ENCODE results near the gene AKAP1. TPM values are rescaled to one million over a fixed set of nuclear protein-coding genes. Genes with fewer than 3 reads are reported as not detected.

AKAP1 gene
- total and polyA plus RNA-seq, 2 donors (not counting 1 experiment from before 2014, with no cell fraction given): 20.1 to 26.6 TPM

DNA sequence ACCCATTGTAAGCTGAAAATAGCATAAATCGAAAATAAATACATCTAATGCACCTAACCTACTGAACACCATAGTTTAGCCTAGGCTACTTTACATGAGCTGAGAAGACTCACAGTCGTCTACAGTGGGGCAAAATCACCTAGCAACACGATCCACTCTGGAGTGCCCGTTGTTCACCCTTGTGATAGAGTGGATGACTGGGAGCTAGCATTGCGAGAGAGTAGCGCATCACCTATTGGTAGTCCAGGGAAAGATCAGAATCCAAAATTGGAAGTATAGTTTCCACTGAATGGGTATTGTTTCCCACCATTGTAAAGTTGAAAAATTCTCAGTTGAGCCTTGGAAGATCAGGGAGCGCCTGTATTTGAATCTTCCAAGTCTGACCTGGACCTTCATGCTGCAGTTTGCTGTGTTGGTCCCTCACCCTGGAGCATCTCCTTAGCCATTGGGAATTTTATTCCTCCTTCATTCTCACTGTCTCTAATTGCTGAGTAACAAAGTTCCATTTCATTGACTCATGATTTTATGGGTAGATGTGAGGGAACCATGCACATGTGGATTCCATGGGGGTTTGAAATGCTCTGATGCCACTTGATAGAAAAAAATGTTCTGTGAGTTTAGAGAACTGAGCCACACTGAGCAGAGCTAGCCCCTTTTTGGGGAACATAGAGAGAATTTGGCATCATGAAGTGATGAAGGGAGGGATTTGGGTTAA, 19.6 kb downstream of the AKAP1 start:
- ATAC-seq (ENCODE audit: low read depth): no peak
- no peak overlapping the region for H3K4me3 ChIP-seq (ENCODE audit: control extremely low read depth in 1 of 5, extremely low read depth in 1 of 5, insufficient read depth in 1 of 5, low read depth in 2 of 5, low read length in 4 of 5)
- H3K36me3 ChIP-seq (replicated peaks in 1 of 2; ENCODE audit: control extremely low read depth in 1 of 2, control insufficient read depth in 1 of 2, extremely low read depth in 1 of 2, insufficient read depth in 2 of 2, low read length in 1 of 2): peaks cover 0 to 13% of the 10 kb centered on the region in 2 experiments
- H3K27ac Mint-ChIP-seq: no peak overlapping the region
- WGBS (ENCODE audit: insufficient coverage): 100% methylated on average over 3 of the region's 7 CpGs
- POLR2A ChIA-PET: no interaction called here
- no peak for TF ChIP-seq EZH2 (IDR thresholded peaks at IDR 0.05; ENCODE audit: borderline replicate concordance, insufficient read depth, low read depth, low read length, poor library complexity, severe bottlenecking)
- TF ChIP-seq, protein P1, sequence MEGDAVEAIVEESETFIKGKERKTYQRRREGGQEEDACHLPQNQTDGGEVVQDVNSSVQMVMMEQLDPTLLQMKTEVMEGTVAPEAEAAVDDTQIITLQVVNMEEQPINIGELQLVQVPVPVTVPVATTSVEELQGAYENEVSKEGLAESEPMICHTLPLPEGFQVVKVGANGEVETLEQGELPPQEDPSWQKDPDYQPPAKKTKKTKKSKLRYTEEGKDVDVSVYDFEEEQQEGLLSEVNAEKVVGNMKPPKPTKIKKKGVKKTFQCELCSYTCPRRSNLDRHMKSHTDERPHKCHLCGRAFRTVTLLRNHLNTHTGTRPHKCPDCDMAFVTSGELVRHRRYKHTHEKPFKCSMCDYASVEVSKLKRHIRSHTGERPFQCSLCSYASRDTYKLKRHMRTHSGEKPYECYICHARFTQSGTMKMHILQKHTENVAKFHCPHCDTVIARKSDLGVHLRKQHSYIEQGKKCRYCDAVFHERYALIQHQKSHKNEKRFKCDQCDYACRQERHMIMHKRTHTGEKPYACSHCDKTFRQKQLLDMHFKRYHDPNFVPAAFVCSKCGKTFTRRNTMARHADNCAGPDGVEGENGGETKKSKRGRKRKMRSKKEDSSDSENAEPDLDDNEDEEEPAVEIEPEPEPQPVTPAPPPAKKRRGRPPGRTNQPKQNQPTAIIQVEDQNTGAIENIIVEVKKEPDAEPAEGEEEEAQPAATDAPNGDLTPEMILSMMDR (IDR thresholded peaks at IDR 0.05): no peak
- H3K4me1 Mint-ChIP-seq: peaks cover 18% of the 10 kb centered on the region
- no peaks in the 10 kb centered on the region for H3K27me3 ChIP-seq (replicated peaks in 1 of 4; ENCODE audit: control extremely low read depth in 1 of 4, control insufficient read depth in 3 of 4, insufficient read depth in 4 of 4, low read length in 3 of 4)
- H3K4me3 Mint-ChIP-seq: no peak overlapping the region
- H3K9me3 ChIP-seq (ENCODE audit: control extremely low read depth in 1 of 3, control insufficient read depth in 2 of 3, insufficient read depth in 1 of 3, low read length in 2 of 3): no peaks in the 10 kb centered on the region
- no peak overlapping the region for H3K4me2 ChIP-seq (replicated peaks; ENCODE audit: low read depth, low read length, poor library complexity, severe bottlenecking)
- no peaks in the 10 kb centered on the region for H3K9me3 Mint-ChIP-seq (ENCODE audit: insufficient read depth)
- H4K20me1 ChIP-seq (ENCODE audit: control insufficient read depth, insufficient read depth, low read length, poor library complexity, severe bottlenecking): peaks cover 35% of the 10 kb centered on the region
- intact Hi-C loops (cut with micrococcal nuclease): no loop called here
- H3K27ac ChIP-seq (ENCODE audit: low read length in 2 of 2): no peak overlapping the region
- peaks cover 50% of the 10 kb centered on the region for H3K79me2 ChIP-seq (ENCODE audit: control insufficient read depth, insufficient read depth, low read length)
- H3K4me1 ChIP-seq (ENCODE audit: control insufficient read depth in 2 of 2, insufficient read depth in 2 of 2, low read length in 2 of 2): peaks cover 13 to 15% of the 10 kb centered on the region in 2 donors
- CTCF ChIA-PET: no interaction called here
- no peak overlapping the region for H3K9ac ChIP-seq (ENCODE audit: low read length)
- no peaks in the 10 kb centered on the region for H3K27me3 Mint-ChIP-seq
- no peak overlapping the region for H2AFZ ChIP-seq (ENCODE audit: insufficient read depth, low read depth, low read length, poor library complexity, severe bottlenecking)
- DNase-seq: no peak

DNA sequence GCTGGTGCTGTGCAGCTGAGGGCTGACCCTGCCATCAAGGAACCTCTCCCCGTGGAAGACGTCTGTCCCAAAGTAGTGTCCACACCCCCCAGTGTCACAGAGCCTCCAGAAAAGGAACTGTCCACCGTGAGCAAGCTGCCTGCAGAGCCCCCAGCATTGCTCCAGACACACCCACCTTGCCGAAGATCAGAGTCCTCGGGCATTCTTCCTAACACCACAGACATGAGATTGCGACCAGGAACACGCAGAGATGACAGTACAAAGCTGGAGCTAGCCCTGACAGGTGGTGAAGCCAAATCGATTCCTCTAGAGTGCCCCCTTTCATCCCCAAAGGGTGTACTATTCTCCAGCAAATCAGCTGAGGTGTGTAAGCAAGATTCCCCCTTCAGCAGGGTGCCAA, 20.5 kb downstream of the AKAP1 start:
- no peak overlapping the region for H3K9ac ChIP-seq (ENCODE audit: low read length)
- H3K4me1 ChIP-seq (ENCODE audit: control insufficient read depth in 2 of 2, insufficient read depth in 2 of 2, low read length in 2 of 2): peaks cover 12 to 14% of the 10 kb centered on the region in 2 donors
- intact Hi-C loops (cut with micrococcal nuclease): no loop called here
- DNase-seq (no peak), ATAC-seq (ENCODE audit: low read depth) (no peak)
- Mint-ChIP-seq H3K4me3 (no peak overlapping the region), H3K9me3 (ENCODE audit: insufficient read depth) (no peaks in the 10 kb centered on the region), H3K27me3 (no peaks in the 10 kb centered on the region), H3K27ac (no peak overlapping the region), H3K4me1 (peaks cover 16% of the 10 kb centered on the region)
- H3K27ac ChIP-seq (ENCODE audit: low read length in 2 of 2): no peak overlapping the region
- no peak overlapping the region for H3K4me3 ChIP-seq (ENCODE audit: control extremely low read depth in 1 of 5, extremely low read depth in 1 of 5, insufficient read depth in 1 of 5, low read depth in 2 of 5, low read length in 4 of 5)
- CTCF ChIA-PET: interaction anchor here (0.8 kb wide), 1 partner anchor 9 kb away, joined by 3 read pairs; no protein-coding TSS in a partner anchor
- no peaks in the 10 kb centered on the region for H3K27me3 ChIP-seq (replicated peaks in 1 of 4; ENCODE audit: control extremely low read depth in 1 of 4, control insufficient read depth in 3 of 4, insufficient read depth in 4 of 4, low read length in 3 of 4)
- peaks cover 40% of the 10 kb centered on the region for H3K79me2 ChIP-seq (ENCODE audit: control insufficient read depth, insufficient read depth, low read length)
- no peaks in the 10 kb centered on the region for H3K9me3 ChIP-seq (ENCODE audit: control extremely low read depth in 1 of 3, control insufficient read depth in 2 of 3, insufficient read depth in 1 of 3, low read length in 2 of 3)
- no peak overlapping the region for H3K4me2 ChIP-seq (replicated peaks; ENCODE audit: low read depth, low read length, poor library complexity, severe bottlenecking)
- peaks cover 29% of the 10 kb centered on the region for H4K20me1 ChIP-seq (ENCODE audit: control insufficient read depth, insufficient read depth, low read length, poor library complexity, severe bottlenecking)
- H3K36me3 ChIP-seq (replicated peaks in 1 of 2; ENCODE audit: control extremely low read depth in 1 of 2, control insufficient read depth in 1 of 2, extremely low read depth in 1 of 2, insufficient read depth in 2 of 2, low read length in 1 of 2): peaks cover 0 to 13% of the 10 kb centered on the region in 2 experiments
- no peak for TF ChIP-seq EZH2 (IDR thresholded peaks at IDR 0.05; ENCODE audit: borderline replicate concordance, insufficient read depth, low read depth, low read length, poor library complexity, severe bottlenecking)
- TF ChIP-seq, protein P1 (IDR thresholded peaks at IDR 0.05): no peak
- WGBS (ENCODE audit: insufficient coverage): 95% methylated on average over 8 of the region's 8 CpGs
- POLR2A ChIA-PET: interaction anchor here (0.5 kb wide), 1 partner anchor 211 kb away, joined by 7 read pairs; no protein-coding TSS in a partner anchor
- H2AFZ ChIP-seq (ENCODE audit: insufficient read depth, low read depth, low read length, poor library complexity, severe bottlenecking): no peak overlapping the region

Measured in B cell (primary cell).